Gastroesophageal sphincter (tissue), 4 donors: ENCODE results near the gene CCDC194. TPM values are rescaled to one million over a fixed set of nuclear protein-coding genes. Genes with fewer than 3 reads are reported as not detected.

ENCODE experiments used
- ATAC-seq: fragments of 150-250 bp; one replicate; pipeline ENCODE4 v1.9.1; 2016; ENCODE audit warnings: mild to moderate bottlenecking, moderate library complexity
- H3K27ac ChIP-seq, 4 donors: fragments of 200-600 bp; sonication (generic) in 3 of 4; 1 replicate in 3 of 4; 2 replicates in 1 of 4; pipeline ENCODE4 v1.5.1; 2016 to 2019
- H3K27me3 ChIP-seq: fragments of 200-600 bp; sonication (generic); one replicate; pipeline ENCODE4 v1.5.1; 2019
- H3K36me3 ChIP-seq, 2 donors: fragments of 200-600 bp; sonication (generic); one replicate each; pipeline ENCODE4 v1.5.1; 2019; ENCODE audit warnings: control low read depth in 1 of 2
- H3K4me1 ChIP-seq, 3 donors: fragments of 200-600 bp; sonication (generic); 1 replicate in 2 of 3; 2 replicates in 1 of 3; pipeline ENCODE4 v1.5.1; 2016 to 2019; ENCODE audit warnings: control low read depth in 2 of 3
- H3K4me3 ChIP-seq, 2 donors: fragments of 200-600 bp; sonication (generic); one replicate each; pipeline ENCODE4 v1.5.1; 2019; ENCODE audit warnings: mild to moderate bottlenecking in 1 of 2, moderate library complexity in 1 of 2
- H3K9me3 ChIP-seq, 3 donors: fragments of 200-600 bp; sonication (generic); one replicate each; pipeline ENCODE4 v1.5.1; 2017 to 2019; ENCODE audit warnings: control low read depth in 2 of 3
- CTCF ChIP-seq, 4 experiments: fragments of 200-600 bp in 2 of 4; fragments of 450-650 bp in 2 of 4; sonication (generic) in 1 of 4; IDR thresholded peaks; one replicate each; pipeline ENCODE4 v1.5.1; 2017 to 2019; ENCODE audit warnings: antibody characterized with exemption in 4 of 4, mild to moderate bottlenecking in 2 of 4, moderate library complexity in 2 of 4
- EP300 ChIP-seq: sonication (generic); formaldehyde crosslinking; IDR thresholded peaks from one replicate; pipeline ENCODE4 v1.6.1; 2017; ENCODE audit warnings: antibody characterized with exemption, mild to moderate bottlenecking
- POLR2A ChIP-seq, 2 donors: fragments of 450-650 bp; IDR thresholded peaks; one replicate each; pipeline ENCODE4 v1.6.1; 2017; ENCODE audit warnings: antibody characterized with exemption in 2 of 2, mild to moderate bottlenecking in 2 of 2, moderate library complexity in 1 of 2
- POLR2AphosphoS5 ChIP-seq: sonication (generic); formaldehyde crosslinking; IDR thresholded peaks from one replicate; pipeline ENCODE4 v1.6.1; 2017; ENCODE audit warnings: antibody characterized with exemption
- WGBS, 2 donors: methylation state at CpG; one replicate each; pipeline ENCODE4 v1.1.5; 2018; ENCODE audit warnings: low coverage in 1 of 2; 5-methylcytosine and 5-hydroxymethylcytosine counted together
- total RNA-seq, 4 donors: library from RNA; depleted of rRNA; stranded (reverse); fragments of >200 nt; gene quantifications; one replicate each; pipeline ENCODE4 v1.1.0, GENCODE V29; 2016

The CCDC194 gene
- total RNA-seq, 4 donors from 2014 or later: not detected

- ATAC-seq: peak; percentile 89
- Histone ChIP-seq H3K9me3 (no peaks in the 10 kb centered on the region), H3K4me3 (peak within 1 kb of the TSS; percentile 30 to 49), H3K27ac (peak within 1 kb of the TSS; percentile 3 to 78 (median 72)), H3K4me1 (peaks cover 0 to 37% (median 0%) of the 10 kb centered on the region in 3 donors), H3K27me3 (peaks cover 25% of the 10 kb centered on the region), H3K36me3 (peaks cover 0 to 5% of the 10 kb centered on the region in 2 donors)
- no CpG with 5 or more reads among the region's 18 CpGs for WGBS, 2 donors
- TF ChIP-seq POLR2AphosphoS5: peak; percentile 80
- peak; percentile 9 to 21 for TF ChIP-seq POLR2A (IDR thresholded peaks at IDR 0.05)
- TF ChIP-seq CTCF (IDR thresholded peaks at IDR 0.05): no peak
These were observed 11.5 kb upstream of the CCDC194 start, which contains the start of gene BST2 for GRCh38 chr19:17405250-17406045. BST2 (minus strand) TSS chr19:17405630; CDS start chr19:17405575, 55 bp downstream.

GRCh38 chr19:17404621-17405249 is 10.7 kb upstream of the CCDC194 start:
- peaks cover 0 to 37% (median 0%) of the 10 kb centered on the region in 3 donors for H3K4me1 ChIP-seq
- ATAC-seq: no peak
- H3K9me3 ChIP-seq: no peaks in the 10 kb centered on the region
- H3K27me3 ChIP-seq: peaks cover 29% of the 10 kb centered on the region
- peak overlapping the region; percentile 30 to 49 for H3K4me3 ChIP-seq
- WGBS, 2 donors: 75 to 90% methylated on average over 3 of the region's 7 CpGs
- peak overlapping the region; percentile 3 to 78 (median 72) for H3K27ac ChIP-seq
- H3K36me3 ChIP-seq: peaks cover 0 to 12% of the 10 kb centered on the region in 2 donors
- TF ChIP-seq EP300 (no peak), POLR2AphosphoS5 (no peak), CTCF (IDR thresholded peaks at IDR 0.05) (no peak), POLR2A (IDR thresholded peaks at IDR 0.05) (no peak)

- TF ChIP-seq EP300: no peak
- TF ChIP-seq POLR2A (IDR thresholded peaks at IDR 0.05): no peak
- TF ChIP-seq CTCF (IDR thresholded peaks at IDR 0.05): no peak
- TF ChIP-seq POLR2AphosphoS5: no peak
- peaks cover 0 to 37% (median 0%) of the 10 kb centered on the region in 3 donors for H3K4me1 ChIP-seq
- WGBS, 2 donors: 83% methylated on average over 4 of the region's 6 CpGs; no CpG with 5 or more reads in 1 of the 2 donors
- no peak for ATAC-seq
- H3K27ac ChIP-seq: peak overlapping the region in 1 of 4 donors; percentile 78
- peaks cover 29% of the 10 kb centered on the region for H3K27me3 ChIP-seq
- H3K9me3 ChIP-seq: no peaks in the 10 kb centered on the region
- peak overlapping the region in 1 of 2 donors; percentile 49 for H3K4me3 ChIP-seq
- H3K36me3 ChIP-seq: peaks cover 0 to 13% of the 10 kb centered on the region in 2 donors
These were observed 10.0 kb upstream of the CCDC194 start for GRCh38 chr19:17404015-17404414.

GRCh38 chr19:17402982-17403855 is 9.2 kb upstream of the CCDC194 start:
- peak overlapping the region in 1 of 2 donors; percentile 49 for H3K4me3 ChIP-seq
- H3K36me3 ChIP-seq: peaks cover 0 to 13% of the 10 kb centered on the region in 2 donors
- WGBS, 2 donors: 20% methylated on average over 1 of the region's 36 CpGs; no CpG with 5 or more reads in 1 of the 2 donors
- no peaks in the 10 kb centered on the region for H3K9me3 ChIP-seq
- peak overlapping the region in 1 of 4 donors; percentile 78 for H3K27ac ChIP-seq
- peaks cover 0 to 37% (median 0%) of the 10 kb centered on the region in 3 donors for H3K4me1 ChIP-seq
- ATAC-seq: no peak
- H3K27me3 ChIP-seq: peaks cover 29% of the 10 kb centered on the region
- TF ChIP-seq POLR2AphosphoS5 (no peak), EP300 (no peak), POLR2A (IDR thresholded peaks at IDR 0.05) (no peak), CTCF (IDR thresholded peaks at IDR 0.05) (no peak)
